Activated CD8-positive, alpha-beta memory T cell treated with anti-CD3 and anti-CD28 coated beads, Interleukin-2, amount 10 ng/mL, durations not matched to agents 7 days and 5 days (primary cell): Measurements from ENCODE around the gene PEX13. TPM values are rescaled to one million over a fixed set of nuclear protein-coding genes. Genes with fewer than 3 reads are reported as not detected.
"Not testable (repeated sequence)": the region's sequence is repeated elsewhere in the genome, so short reads cannot be mapped to it uniquely, and the experiment has no call there.

Experiments
- ATAC-seq: fragments of 150-1000 bp; cut with Tn5 transposase; one replicate; pipeline ENCODE4 v1.10.0; 2021; ENCODE audit warnings: moderate library complexity
- CTCF ChIA-PET: fragments of 350-600 bp; sonication (Branson Sonifier 250); formaldehyde crosslinking; loops from one replicate; lab custom pipeline; 2021; ENCODE audit warnings: antibody characterized with exemption; lab: Charles Lee
- DNase-seq: peaks from one replicate; pipeline ENCODE4 v3.0.0-alpha.2; 2020
- H3K27ac Mint-ChIP-seq: one replicate; pipeline ENCODE4 v1.8.0; 2021; ENCODE audit warnings: mild to moderate bottlenecking, mixed read lengths
- H3K27me3 Mint-ChIP-seq: one replicate; pipeline ENCODE4 v1.8.0; 2021; ENCODE audit warnings: mixed read lengths
- H3K36me3 Mint-ChIP-seq: one replicate; pipeline ENCODE4 v1.8.0; 2021; ENCODE audit warnings: mild to moderate bottlenecking, mixed read lengths
- H3K4me1 Mint-ChIP-seq: one replicate; pipeline ENCODE4 v1.8.0; 2021; ENCODE audit warnings: mixed read lengths
- H3K4me3 Mint-ChIP-seq: one replicate; pipeline ENCODE4 v1.8.0; 2021; ENCODE audit warnings: mild to moderate bottlenecking, moderate library complexity, mixed read lengths
- H3K9me3 Mint-ChIP-seq: one replicate; pipeline ENCODE4 v1.8.0; 2022; ENCODE audit warnings: low read depth, mixed read lengths
- total RNA-seq, 2 experiments: library from RNA; stranded (reverse); gene quantifications; one replicate each; pipeline ENCODE4 v1.2.3, GENCODE V29; 2021

PEX13 gene
- total RNA-seq, result 10 to 100 TPM; 19.4 to 21.8 TPM

- H3K4me1 Mint-ChIP-seq, result peaks cover 46% of the 10 kb centered on the region
- DNase-seq (peak; percentile 81), ATAC-seq (peak; percentile 92)
- peak within 1 kb of the TSS; percentile 88 for H3K4me3 Mint-ChIP-seq
- peaks cover 23% of the 10 kb centered on the region for H3K36me3 Mint-ChIP-seq
- CTCF ChIA-PET, result no interaction called here
- no peaks in the 10 kb centered on the region for H3K27me3 Mint-ChIP-seq
- no peaks in the 10 kb centered on the region for H3K9me3 Mint-ChIP-seq
- H3K27ac Mint-ChIP-seq, result peak within 1 kb of the TSS; percentile 88
Measured at GRCh38 chr2:61017556-61018317, at the start of gene PEX13, which contains the start of gene PUS10. PEX13 (plus strand) TSS chr2:61017720; CDS start chr2:61017760, 40 bp downstream. PUS10 (minus strand) TSS chr2:61018255; CDS start chr2:61011890, 6,365 bp downstream.

GRCh38 chr2:60972889-60973656 is 44.4 kb upstream of the PEX13 start:
- H3K9me3 Mint-ChIP-seq, result no peaks in the 10 kb centered on the region
- H3K4me1 Mint-ChIP-seq, result peaks cover 28% of the 10 kb centered on the region
- no peak overlapping the region for H3K4me3 Mint-ChIP-seq
- no peaks in the 10 kb centered on the region for H3K27me3 Mint-ChIP-seq
- H3K36me3 Mint-ChIP-seq, result peaks cover 4% of the 10 kb centered on the region
- ATAC-seq (no peak), DNase-seq (no peak)
- no peak overlapping the region for H3K27ac Mint-ChIP-seq
- CTCF ChIA-PET, result interaction anchor here (0.7 to 2.6 kb wide), 2 partner anchors 8 to 250 kb away, joined by 3 to 8 read pairs; no protein-coding TSS in a partner anchor

- CTCF ChIA-PET, result interaction anchor here (0.7 to 2.6 kb wide), 3 partner anchors 9 to 251 kb away, joined by 3 to 8 read pairs (median 4); no protein-coding TSS in a partner anchor
- H3K27me3 Mint-ChIP-seq, result no peaks in the 10 kb centered on the region
- H3K4me1 Mint-ChIP-seq, result peaks cover 28% of the 10 kb centered on the region
- H3K27ac Mint-ChIP-seq, result no peak overlapping the region
- no peaks in the 10 kb centered on the region for H3K9me3 Mint-ChIP-seq
- peaks cover 4% of the 10 kb centered on the region for H3K36me3 Mint-ChIP-seq
- H3K4me3 Mint-ChIP-seq, result no peak overlapping the region
- ATAC-seq (peak; percentile 24), DNase-seq (no peak)
Measured at GRCh38 chr2:60973705-60974104, 43.8 kb upstream of the PEX13 start.

- Mint-ChIP-seq H3K36me3 (peaks cover 4% of the 10 kb centered on the region), H3K27ac (no peak overlapping the region), H3K4me3 (no peak overlapping the region), H3K27me3 (no peaks in the 10 kb centered on the region), H3K9me3 (no peaks in the 10 kb centered on the region), H3K4me1 (peaks cover 29% of the 10 kb centered on the region)
- DNase-seq (no peak), ATAC-seq (no peak)
- CTCF ChIA-PET, result interaction anchor here (0.9 to 2.6 kb wide), 4 partner anchors 10 to 24 kb away, joined by 3 to 8 read pairs (median 4); no protein-coding TSS in a partner anchor
Measured at GRCh38 chr2:60974652-60975051, 42.9 kb upstream of the PEX13 start.

GRCh38 chr2:60976256-60976850 is 41.2 kb upstream of the PEX13 start:
- no peaks in the 10 kb centered on the region for H3K27me3 Mint-ChIP-seq
- H3K27ac Mint-ChIP-seq, result no peak overlapping the region
- ATAC-seq (no peak), DNase-seq (no peak)
- H3K36me3 Mint-ChIP-seq, result peaks cover 4% of the 10 kb centered on the region
- CTCF ChIA-PET, result interaction anchor here (0.6 to 0.9 kb wide), 3 partner anchors 16 to 476 kb away, joined by 3 read pairs; no protein-coding TSS in a partner anchor
- H3K9me3 Mint-ChIP-seq, result no peaks in the 10 kb centered on the region
- no peak overlapping the region for H3K4me3 Mint-ChIP-seq
- H3K4me1 Mint-ChIP-seq, result peaks cover 31% of the 10 kb centered on the region

- Mint-ChIP-seq H3K36me3 (peaks cover 4% of the 10 kb centered on the region), H3K9me3 (no peaks in the 10 kb centered on the region), H3K4me3 (peak overlapping the region; percentile 1), H3K27ac (peak overlapping the region; percentile 23), H3K4me1 (peaks cover 28% of the 10 kb centered on the region), H3K27me3 (no peaks in the 10 kb centered on the region)
- no peak for DNase-seq
- peak; percentile 74 for ATAC-seq
- CTCF ChIA-PET, result interaction anchor here (0.8 to 1.1 kb wide), 3 partner anchors 12 to 22 kb away, joined by 3 read pairs; no protein-coding TSS in a partner anchor
Measured at GRCh38 chr2:60976875-60977561, 40.5 kb upstream of the PEX13 start.

GRCh38 chr2:60977562-60977895 is 40.0 kb upstream of the PEX13 start:
- CTCF ChIA-PET, result interaction anchor here (0.8 to 1.1 kb wide), 3 partner anchors 12 to 96 kb away, joined by 3 read pairs; partner anchors contain the start of gene REL
- Mint-ChIP-seq H3K27ac (no peak overlapping the region), H3K36me3 (peaks cover 2% of the 10 kb centered on the region), H3K4me1 (peaks cover 26% of the 10 kb centered on the region), H3K4me3 (no peak overlapping the region), H3K9me3 (no peaks in the 10 kb centered on the region), H3K27me3 (no peaks in the 10 kb centered on the region)
- ATAC-seq (peak; percentile 13), DNase-seq (no peak)

- Mint-ChIP-seq H3K4me1 (peaks cover 26% of the 10 kb centered on the region), H3K27me3 (no peaks in the 10 kb centered on the region), H3K4me3 (no peak overlapping the region), H3K9me3 (no peaks in the 10 kb centered on the region), H3K27ac (no peak overlapping the region), H3K36me3 (peaks cover 1% of the 10 kb centered on the region)
- CTCF ChIA-PET, result no interaction called here
- ATAC-seq (no peak), DNase-seq (no peak)
Measured at GRCh38 chr2:60979231-60979630, 38.3 kb upstream of the PEX13 start.

- CTCF ChIA-PET, result interaction anchor here (0.6 kb wide), 1 partner anchor 12 kb away, joined by 3 read pairs; no protein-coding TSS in a partner anchor
- H3K27ac Mint-ChIP-seq, result peak overlapping the region; percentile 21
Measured at GRCh38 chr2:60980071-60980815, 37.3 kb upstream of the PEX13 start.

GRCh38 chr2:60982066-60982465 is 35.5 kb upstream of the PEX13 start:
- peaks cover 13% of the 10 kb centered on the region for H3K4me1 Mint-ChIP-seq
- not testable (repeated sequence) for H3K9me3 Mint-ChIP-seq, DNase-seq, H3K27ac Mint-ChIP-seq, H3K36me3 Mint-ChIP-seq, ATAC-seq, H3K4me3 Mint-ChIP-seq, H3K27me3 Mint-ChIP-seq
- CTCF ChIA-PET, result interaction anchor here (1.4 to 1.6 kb wide), 2 partner anchors 8 to 17 kb away, joined by 3 to 6 read pairs; no protein-coding TSS in a partner anchor

More at GRCh38 chr2:60980071-60980815, 37.3 kb upstream of the PEX13 start:
- ATAC-seq (no peak), DNase-seq (no peak)
- Mint-ChIP-seq H3K27me3 (no peaks in the 10 kb centered on the region), H3K4me1 (peaks cover 22% of the 10 kb centered on the region), H3K36me3 (no peaks in the 10 kb centered on the region), H3K4me3 (no peak overlapping the region), H3K9me3 (no peaks in the 10 kb centered on the region)

- Mint-ChIP-seq H3K9me3 (no peaks in the 10 kb centered on the region), H3K36me3 (peaks cover 8% of the 10 kb centered on the region), H3K4me3 (no peak overlapping the region), H3K4me1 (peaks cover 7% of the 10 kb centered on the region), H3K27ac (no peak overlapping the region), H3K27me3 (no peaks in the 10 kb centered on the region)
- ATAC-seq (no peak), DNase-seq (no peak)
- CTCF ChIA-PET, result no interaction called here
Measured at GRCh38 chr2:60984720-60985119, 32.8 kb upstream of the PEX13 start.

- no peak overlapping the region for H3K27ac Mint-ChIP-seq
- H3K36me3 Mint-ChIP-seq, result peaks cover 25% of the 10 kb centered on the region
- H3K9me3 Mint-ChIP-seq, result peaks cover 7% of the 10 kb centered on the region
- peaks cover 2% of the 10 kb centered on the region for H3K4me1 Mint-ChIP-seq
- ATAC-seq (no peak), DNase-seq (no peak)
- no peak overlapping the region for H3K4me3 Mint-ChIP-seq
- CTCF ChIA-PET, result no interaction called here
- H3K27me3 Mint-ChIP-seq, result no peaks in the 10 kb centered on the region
Measured at GRCh38 chr2:60987041-60987440, 30.5 kb upstream of the PEX13 start.
